Ascending aorta (tissue), 2 donors: ENCODE data around the gene TNS2. TPM values are rescaled to one million over a fixed set of nuclear protein-coding genes. Genes with fewer than 3 reads are reported as not detected.
"Not testable (repeated sequence)": the region's sequence is repeated elsewhere in the genome, so short reads cannot be mapped to it uniquely, and the experiment has no call there.

Experiments
- DNase-seq, 2 donors: peaks; one replicate each; pipeline ENCODE4 v3.0.0-alpha.2; 2019; ENCODE audit warnings: low spot score in 2 of 2
- H3K27ac ChIP-seq, 2 donors: fragments of 200-600 bp; sonication (generic); one replicate each; pipeline ENCODE4 v1.5.1; 2016 to 2017; ENCODE audit warnings: mild to moderate bottlenecking in 1 of 2
- H3K27me3 ChIP-seq: fragments of 200-600 bp; sonication (generic); one replicate; pipeline ENCODE4 v1.5.1; 2017
- H3K36me3 ChIP-seq, 2 donors: fragments of 200-600 bp; sonication (generic); one replicate each; pipeline ENCODE4 v1.5.1; 2016
- H3K4me1 ChIP-seq, 2 donors: fragments of 200-600 bp; sonication (generic); one replicate each; pipeline ENCODE4 v1.5.1; 2016 to 2017; ENCODE audit warnings: mild to moderate bottlenecking in 1 of 2
- H3K4me3 ChIP-seq, 2 donors: fragments of 200-600 bp; sonication (generic); one replicate each; pipeline ENCODE4 v1.5.1; 2016 to 2017; ENCODE audit warnings: mild to moderate bottlenecking in 1 of 2
- H3K9me3 ChIP-seq, 2 donors: fragments of 200-600 bp; sonication (generic); one replicate each; pipeline ENCODE4 v1.5.1; 2016
- intact Hi-C: fragments of 100-400 bp; cut with DNase I; formaldehyde crosslinking; loops from one replicate; pipeline ENCODE4 v1.15.1; 2023
- total RNA-seq: library from RNA; depleted of rRNA; stranded (reverse); fragments of >200 nt; gene quantifications from one replicate; pipeline ENCODE4 v1.1.0, GENCODE V29; 2016
- TF ChIP-seq, protein P1 (sequence below), 3 experiments: fragments of 200-600 bp in 2 of 3; fragments of 450-650 bp in 1 of 3; sonication (generic) in 2 of 3; IDR thresholded peaks; one replicate each; pipeline ENCODE4 v1.5.1; 2016 to 2019; ENCODE audit warnings: antibody characterized with exemption in 3 of 3, mild to moderate bottlenecking in 1 of 3, moderate library complexity in 1 of 3

Gene TNS2
- total RNA-seq, 1 donor from 2014 or later: 608 TPM

DNA sequence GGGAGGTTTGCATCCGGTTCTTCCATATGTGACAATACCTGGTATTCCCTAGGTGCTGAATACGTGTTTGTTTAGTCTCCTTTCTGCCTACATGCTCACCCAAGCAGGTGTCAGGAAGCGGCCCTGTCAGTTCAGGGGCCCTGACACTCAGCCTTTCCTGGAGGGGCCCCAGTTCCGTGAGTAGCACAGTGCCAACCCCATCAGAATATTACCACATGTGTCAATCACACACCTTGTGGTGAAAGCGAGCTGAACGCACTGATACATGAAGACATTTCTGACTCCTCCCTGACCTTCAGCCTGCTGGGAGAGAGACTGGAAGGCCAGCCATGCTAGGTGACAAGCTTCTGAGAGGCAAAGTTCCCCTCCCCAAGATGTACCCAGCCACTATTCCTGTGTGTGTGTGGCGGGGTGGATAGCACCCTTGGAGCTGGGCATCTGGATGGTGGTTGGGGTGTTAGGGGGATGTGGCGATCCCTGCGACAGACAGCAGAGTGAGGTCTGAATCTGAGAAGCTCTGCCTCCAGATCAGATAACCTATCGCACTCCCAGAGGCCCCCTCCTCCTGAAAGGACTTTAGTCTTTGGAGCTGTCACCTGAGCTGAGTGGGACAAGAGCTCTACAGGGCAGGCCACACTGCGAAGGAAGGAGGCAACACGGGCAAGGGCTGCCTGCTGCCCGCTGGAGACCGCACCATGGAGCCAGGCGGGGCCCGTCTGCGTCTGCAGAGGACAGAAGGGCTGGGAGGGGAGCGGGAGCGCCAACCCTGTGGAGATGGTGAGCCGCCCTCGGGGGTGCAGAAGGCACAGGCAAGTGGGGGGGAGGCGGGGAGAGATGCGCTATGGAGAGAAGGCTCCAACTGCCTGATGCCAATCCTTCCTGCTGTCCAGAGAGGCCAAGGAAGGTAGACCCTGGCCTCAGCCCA lies 53.3 kb downstream of the TNS2 start, which contains the start of gene SOAT2:
Gene SOAT2 (plus strand): TSS at position 604 of the 925 bp plus-strand sequence. CDS start 92 bp downstream, at position 696.
- no peaks in the 10 kb centered on the region for H3K27me3 ChIP-seq
- H3K27ac ChIP-seq: peak within 1 kb of the TSS; percentile 36 to 48
- H3K4me3 ChIP-seq: no peak within 1 kb of the TSS
- no peak for DNase-seq
- no peaks in the 10 kb centered on the region for H3K9me3 ChIP-seq
- TF ChIP-seq, protein P1, sequence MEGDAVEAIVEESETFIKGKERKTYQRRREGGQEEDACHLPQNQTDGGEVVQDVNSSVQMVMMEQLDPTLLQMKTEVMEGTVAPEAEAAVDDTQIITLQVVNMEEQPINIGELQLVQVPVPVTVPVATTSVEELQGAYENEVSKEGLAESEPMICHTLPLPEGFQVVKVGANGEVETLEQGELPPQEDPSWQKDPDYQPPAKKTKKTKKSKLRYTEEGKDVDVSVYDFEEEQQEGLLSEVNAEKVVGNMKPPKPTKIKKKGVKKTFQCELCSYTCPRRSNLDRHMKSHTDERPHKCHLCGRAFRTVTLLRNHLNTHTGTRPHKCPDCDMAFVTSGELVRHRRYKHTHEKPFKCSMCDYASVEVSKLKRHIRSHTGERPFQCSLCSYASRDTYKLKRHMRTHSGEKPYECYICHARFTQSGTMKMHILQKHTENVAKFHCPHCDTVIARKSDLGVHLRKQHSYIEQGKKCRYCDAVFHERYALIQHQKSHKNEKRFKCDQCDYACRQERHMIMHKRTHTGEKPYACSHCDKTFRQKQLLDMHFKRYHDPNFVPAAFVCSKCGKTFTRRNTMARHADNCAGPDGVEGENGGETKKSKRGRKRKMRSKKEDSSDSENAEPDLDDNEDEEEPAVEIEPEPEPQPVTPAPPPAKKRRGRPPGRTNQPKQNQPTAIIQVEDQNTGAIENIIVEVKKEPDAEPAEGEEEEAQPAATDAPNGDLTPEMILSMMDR (IDR thresholded peaks at IDR 0.05): no peak
- intact Hi-C loops: no loop called here
- peaks cover 21 to 27% of the 10 kb centered on the region in 2 donors for H3K36me3 ChIP-seq
- H3K4me1 ChIP-seq: peaks cover 0 to 31% of the 10 kb centered on the region in 2 donors

DNA sequence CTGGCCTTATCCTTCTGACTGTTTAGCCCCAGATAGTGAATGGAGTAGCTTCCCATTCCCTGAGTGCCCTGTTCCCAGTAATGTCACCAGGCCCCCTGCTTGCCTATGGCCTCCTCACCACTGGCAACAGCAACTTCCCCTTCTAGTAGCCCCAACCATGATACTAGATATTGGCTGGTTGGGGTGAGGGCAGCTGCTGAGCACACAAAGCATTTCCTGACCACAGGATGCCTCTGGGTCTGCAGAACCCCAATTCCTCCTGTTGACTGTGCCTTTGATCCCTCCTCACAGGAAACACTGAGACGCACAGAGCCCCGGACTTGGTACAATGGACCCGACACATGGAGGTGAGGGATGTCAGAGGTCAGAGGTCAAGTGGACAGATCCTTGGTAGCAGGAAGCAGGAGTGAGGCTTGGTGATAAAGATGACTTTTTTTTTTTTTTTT lies 54.0 kb downstream of the TNS2 start:
- Histone ChIP-seq H3K4me3 (no peak overlapping the region), H3K27me3 (no peaks in the 10 kb centered on the region), H3K4me1 (peaks cover 0 to 35% of the 10 kb centered on the region in 2 donors), H3K27ac (peak overlapping the region; percentile 36 to 48), H3K36me3 (peaks cover 21 to 27% of the 10 kb centered on the region in 2 donors), H3K9me3 (no peaks in the 10 kb centered on the region)
- TF ChIP-seq, protein P1 (IDR thresholded peaks at IDR 0.05): no peak
- intact Hi-C loops: no loop called here
- no peak for DNase-seq

DNA sequence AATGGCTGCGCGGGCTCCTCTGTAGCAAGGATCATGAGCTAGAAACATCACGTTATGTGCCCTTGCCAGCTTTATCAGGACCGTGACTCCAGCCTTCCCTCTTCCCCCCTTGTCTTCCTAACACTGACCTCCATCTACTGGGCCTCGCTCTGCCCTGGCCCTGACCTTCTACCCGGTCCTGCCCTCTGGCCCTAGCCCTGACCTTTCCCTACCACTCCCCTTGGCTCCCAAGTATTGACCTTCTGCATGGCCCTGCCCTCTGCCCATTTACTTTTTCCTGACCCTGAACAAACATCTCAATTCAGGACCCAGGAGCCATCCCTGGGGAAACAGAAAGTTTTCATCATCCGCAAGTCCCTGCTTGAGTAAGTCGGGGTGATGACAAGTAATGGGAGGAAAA lies 55.4 kb downstream of the TNS2 start:
- Histone ChIP-seq H3K27me3 (no peaks in the 10 kb centered on the region), H3K27ac (peak overlapping the region in 1 of 2 donors; percentile 79), H3K4me1 (peaks cover 0 to 27% of the 10 kb centered on the region in 2 donors), H3K4me3 (no peak overlapping the region), H3K9me3 (no peaks in the 10 kb centered on the region), H3K36me3 (peaks cover 21 to 27% of the 10 kb centered on the region in 2 donors)
- intact Hi-C loops: no loop called here
- DNase-seq: no peak
- TF ChIP-seq, protein P1 (IDR thresholded peaks at IDR 0.05): no peak

DNA sequence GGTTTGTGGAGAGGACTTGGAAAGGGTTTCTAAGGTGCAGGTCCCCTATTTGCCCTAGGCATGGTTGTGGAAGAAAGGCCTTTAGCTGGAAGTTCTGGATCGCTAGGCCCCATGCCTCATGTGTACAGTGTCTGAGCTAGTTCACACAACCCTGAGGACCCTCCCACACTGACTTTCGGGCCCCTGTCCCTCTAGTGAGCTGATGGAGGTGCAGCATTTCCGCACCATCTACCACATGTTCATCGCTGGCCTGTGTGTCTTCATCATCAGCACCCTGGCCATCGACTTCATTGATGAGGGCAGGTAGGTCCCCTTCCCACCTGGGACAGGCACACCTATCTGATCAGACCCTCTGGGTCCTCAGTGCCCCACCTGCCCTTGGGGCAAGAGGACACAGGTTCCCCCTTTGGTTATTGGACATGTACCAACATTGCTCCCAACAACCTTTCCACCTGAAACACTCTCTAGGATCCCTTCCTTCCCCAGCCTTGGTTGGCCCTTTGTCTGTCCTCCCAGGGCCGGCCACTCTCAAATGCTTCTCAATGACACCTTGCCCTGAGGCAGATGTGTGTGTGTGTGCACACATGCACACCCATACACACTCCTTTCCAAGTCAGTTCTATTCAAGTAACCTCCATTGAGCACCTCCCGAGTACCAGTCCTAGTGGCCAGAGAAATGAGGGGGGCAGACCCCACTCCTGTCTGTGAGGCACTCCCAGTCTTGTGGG lies 56.0 kb downstream of the TNS2 start:
- no peak overlapping the region for H3K4me3 ChIP-seq
- H3K4me1 ChIP-seq: peaks cover 0 to 23% of the 10 kb centered on the region in 2 donors
- TF ChIP-seq, protein P1 (IDR thresholded peaks at IDR 0.05): no peak
- peaks cover 15 to 21% of the 10 kb centered on the region in 2 donors for H3K36me3 ChIP-seq
- DNase-seq: no peak
- H3K27ac ChIP-seq: peak overlapping the region; percentile 69 to 79
- intact Hi-C loops: no loop called here
- no peaks in the 10 kb centered on the region for H3K9me3 ChIP-seq
- no peaks in the 10 kb centered on the region for H3K27me3 ChIP-seq

DNA sequence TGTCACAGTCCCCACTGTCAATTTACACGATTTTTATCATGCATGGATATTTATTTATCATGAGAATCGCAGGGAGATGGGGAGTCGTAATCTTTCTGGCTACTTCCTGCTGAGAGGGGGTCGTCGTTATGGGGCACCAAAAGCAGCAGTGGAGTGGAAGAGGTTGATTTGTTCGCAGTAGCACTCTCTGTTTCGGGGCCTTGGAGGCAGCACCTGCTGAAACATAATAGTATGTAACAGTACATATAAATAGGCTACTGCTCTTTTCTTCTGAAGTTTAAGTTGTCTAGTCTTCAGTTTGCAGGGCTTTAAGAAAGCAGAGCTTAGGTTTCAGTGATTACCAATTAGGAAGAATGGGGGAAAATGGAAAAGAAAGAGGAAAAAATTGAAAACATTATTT lies 57.3 kb downstream of the TNS2 start:
- intact Hi-C loops: no loop called here
- H3K27me3 ChIP-seq: no peaks in the 10 kb centered on the region
- H3K9me3 ChIP-seq: no peaks in the 10 kb centered on the region
- TF ChIP-seq, protein P1 (IDR thresholded peaks at IDR 0.05): no peak
- no peak overlapping the region for H3K4me3 ChIP-seq
- peaks cover 0 to 23% of the 10 kb centered on the region in 2 donors for H3K4me1 ChIP-seq
- peak overlapping the region; percentile 69 to 79 for H3K27ac ChIP-seq
- DNase-seq: no peak
- peaks cover 2 to 9% of the 10 kb centered on the region in 2 donors for H3K36me3 ChIP-seq

DNA sequence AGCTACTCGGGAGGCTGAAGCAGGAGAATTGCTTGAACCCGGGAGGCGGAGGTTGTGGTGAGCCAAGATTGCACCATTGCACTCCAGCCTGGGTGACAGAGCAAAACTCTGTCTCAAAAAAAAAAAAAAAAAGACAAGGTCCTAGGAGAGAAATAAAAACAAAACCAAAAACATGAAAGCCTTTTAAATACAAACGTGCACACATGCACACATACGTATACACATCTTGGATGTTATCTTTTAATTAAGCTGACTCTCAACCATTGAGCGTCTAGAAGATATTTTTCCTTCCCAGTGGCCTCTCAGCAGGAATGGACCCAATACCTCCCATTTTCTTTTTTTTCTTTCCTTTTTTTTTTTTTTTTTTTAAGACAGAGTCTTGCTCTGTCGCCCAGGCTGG lies 62.6 kb downstream of the TNS2 start:
- H3K27ac ChIP-seq, H3K27me3 ChIP-seq, intact Hi-C loops, DNase-seq, H3K36me3 ChIP-seq, H3K9me3 ChIP-seq, H3K4me3 ChIP-seq: not testable (repeated sequence)
- H3K4me1 ChIP-seq: peaks cover 6 to 32% of the 10 kb centered on the region in 2 donors
